Ovary (tissue), 1 donor: ENCODE results near the gene ZNFX1.

ENCODE experiments used
- EP300 ChIP-seq: sonication (generic); formaldehyde crosslinking; IDR thresholded peaks from one replicate; pipeline ENCODE4 v1.6.1; 2017; ENCODE audit warnings: antibody characterized with exemption
- POLR2A ChIP-seq: fragments of 450-650 bp; IDR thresholded peaks from one replicate; pipeline ENCODE4 v1.6.1; 2017; ENCODE audit warnings: antibody characterized with exemption, mild to moderate bottlenecking, moderate library complexity

DNA sequence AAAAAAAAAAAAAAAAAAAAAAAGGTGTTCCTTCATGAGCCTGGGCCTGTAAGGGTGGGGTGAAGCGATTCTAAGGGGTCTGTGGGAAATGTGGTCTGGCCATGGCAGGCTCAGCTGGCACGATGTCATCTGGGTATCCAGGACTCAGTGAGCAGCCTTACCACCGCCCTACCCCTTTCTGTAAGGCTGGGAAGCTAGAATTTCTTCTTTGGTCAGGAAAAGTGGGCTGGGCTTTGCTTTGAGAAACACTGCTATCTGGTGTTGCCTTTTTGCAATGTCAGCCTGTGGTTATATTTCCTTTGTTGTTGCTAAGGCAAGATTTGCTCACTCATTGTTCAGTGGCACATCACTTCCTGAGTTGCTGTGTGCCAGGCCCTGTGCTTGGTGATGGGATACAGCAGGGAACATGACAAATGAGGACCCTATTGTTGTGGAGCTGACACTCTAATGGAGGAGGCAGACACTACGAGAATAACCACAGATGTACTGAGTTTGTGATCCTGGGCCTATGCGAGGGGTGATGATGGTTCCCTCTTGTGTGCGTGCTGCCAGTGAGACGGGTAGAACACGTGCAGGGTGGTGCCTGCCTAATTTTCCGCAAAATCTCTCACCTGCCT, 45.9 kb upstream of the ZNFX1 start:
- no peak for TF ChIP-seq POLR2A
- TF ChIP-seq EP300 = no peak
